HFFc6 (cell line): Measurements from ENCODE around the gene MMP28. TPM values are rescaled to one million over a fixed set of nuclear protein-coding genes. Genes with fewer than 3 reads are reported as not detected.

ENCODE experiments used
- DNase-seq: peaks from one replicate; pipeline ENCODE4 v3.0.0-alpha.2; 2018
- H3K27ac Mint-ChIP-seq: 2 replicates; pipeline ENCODE4 v1.8.0; 2020; ENCODE audit warnings: mild to moderate bottlenecking, mixed read lengths
- H3K27me3 Mint-ChIP-seq: 2 replicates; pipeline ENCODE4 v1.8.0; 2021; ENCODE audit warnings: mild to moderate bottlenecking, moderate library complexity, mixed read lengths; ENCODE audit not compliant: insufficient read depth
- H3K36me3 Mint-ChIP-seq: 2 replicates; pipeline ENCODE4 v1.8.0; 2021; ENCODE audit warnings: low read depth, mixed read lengths
- H3K4me1 Mint-ChIP-seq: 2 replicates; pipeline ENCODE4 v1.8.0; 2020; ENCODE audit warnings: low read depth, mixed read lengths
- H3K4me3 Mint-ChIP-seq: 2 replicates; pipeline ENCODE4 v1.8.0; 2020; ENCODE audit warnings: mild to moderate bottlenecking, moderate library complexity, mixed read lengths
- H3K9me3 Mint-ChIP-seq: 2 replicates; pipeline ENCODE4 v1.8.0; 2020; ENCODE audit warnings: mild to moderate bottlenecking, mixed read lengths
- CTCF ChIP-seq: fragments of 200-600 bp; sonication (generic); IDR thresholded peaks from 2 replicates; pipeline ENCODE4 v1.5.0; 2021; ENCODE audit warnings: antibody characterized with exemption, mild to moderate bottlenecking
- total RNA-seq, 6 experiments: library from RNA; stranded (reverse); fragmentation: NEBNext Ultra II Directional; extraction: Animal tissue kit (Norgen Biotek cat#: 25700); gene quantifications; 2 replicates in 1 of 6; 3 replicates in 5 of 6; pipeline ENCODE4 v1.2.3, GENCODE V29; 2021

Gene MMP28
- total RNA-seq, 6 experiments from 2014 or later: not detected

- Mint-ChIP-seq H3K27ac (no peak overlapping the region), H3K9me3 (no peaks in the 10 kb centered on the region), H3K36me3 (no peaks in the 10 kb centered on the region), H3K4me3 (no peak overlapping the region), H3K27me3 (peaks cover 43% of the 10 kb centered on the region), H3K4me1 (peaks cover 10% of the 10 kb centered on the region)
- no peak for TF ChIP-seq CTCF
- DNase-seq: no peak
These were observed 29.5 kb downstream of the MMP28 start for GRCh38 chr17:35765756-35766488.

GRCh38 chr17:35765086-35765710, 30.2 kb downstream of the MMP28 start:
- Mint-ChIP-seq H3K9me3 (no peaks in the 10 kb centered on the region), H3K27ac (no peak overlapping the region), H3K4me1 (peaks cover 10% of the 10 kb centered on the region), H3K27me3 (peaks cover 39% of the 10 kb centered on the region), H3K4me3 (peak overlapping the region; percentile 78; the same call in 1 of the 2 replicates), H3K36me3 (no peaks in the 10 kb centered on the region)
- TF ChIP-seq CTCF: no peak
- no peak for DNase-seq

- Mint-ChIP-seq H3K27me3 (peaks cover 42% of the 10 kb centered on the region), H3K9me3 (no peaks in the 10 kb centered on the region), H3K27ac (no peak overlapping the region; the same call in 1 of the 2 replicates), H3K4me3 (peak overlapping the region; percentile 78), H3K36me3 (no peaks in the 10 kb centered on the region), H3K4me1 (peaks cover 10% of the 10 kb centered on the region)
- TF ChIP-seq CTCF: peak; percentile 96
- DNase-seq: peak; percentile 69
These were observed 31.1 kb downstream of the MMP28 start for GRCh38 chr17:35764123-35764991.

GRCh38 chr17:35763767-35764122, 31.7 kb downstream of the MMP28 start:
- Mint-ChIP-seq H3K36me3 (no peaks in the 10 kb centered on the region), H3K27me3 (peaks cover 42% of the 10 kb centered on the region), H3K9me3 (no peaks in the 10 kb centered on the region), H3K27ac (no peak overlapping the region; the same call in 1 of the 2 replicates), H3K4me1 (peaks cover 10% of the 10 kb centered on the region), H3K4me3 (peak overlapping the region; percentile 45; the same call in 1 of the 2 replicates)
- DNase-seq: no peak
- no peak for TF ChIP-seq CTCF

- Mint-ChIP-seq H3K27me3 (peaks cover 36% of the 10 kb centered on the region), H3K4me1 (peaks cover 10% of the 10 kb centered on the region), H3K4me3 (no peak overlapping the region), H3K36me3 (no peaks in the 10 kb centered on the region), H3K9me3 (no peaks in the 10 kb centered on the region), H3K27ac (no peak overlapping the region)
- TF ChIP-seq CTCF: no peak
- DNase-seq: no peak
These were observed 33.8 kb downstream of the MMP28 start for GRCh38 chr17:35761601-35762000.
